GM23338 (cell line): ENCODE data around the gene MYD88. TPM values are rescaled to one million over a fixed set of nuclear protein-coding genes. Genes with fewer than 3 reads are reported as not detected.

Experiments
- ATAC-seq: fragments of 200-7000 bp; cut with Tn5 transposase; 3 replicates; pipeline ENCODE4 v1.9.1; 2020
- DNase-seq: peaks from one replicate; pipeline ENCODE4 v3.0.0-alpha.2; 2015; ENCODE audit warnings: low spot score
- H2AFZ ChIP-seq: fragments of 200-600 bp; sonication (generic); 2 replicates; pipeline ENCODE4 v1.8.0; 2016; ENCODE audit warnings: antibody characterized with exemption, mild to moderate bottlenecking, moderate library complexity
- H3F3A ChIP-seq: fragments of 200-600 bp; sonication (generic); replicated peaks from 2 replicates; pipeline ENCODE4 v1.8.0; 2017; ENCODE audit warnings: antibody characterized with exemption, mixed run types, low read depth
- H3K27ac ChIP-seq: fragments of 200-600 bp; sonication (generic); 2 replicates; pipeline ENCODE4 v1.6.1; 2016; ENCODE audit warnings: low read depth
- H3K27me3 ChIP-seq: fragments of 200-600 bp; sonication (generic); 2 replicates; pipeline ENCODE4 v1.8.0; 2016; ENCODE audit warnings: mild to moderate bottlenecking, mixed run types, moderate library complexity; ENCODE audit not compliant: insufficient read depth
- H3K36me3 ChIP-seq: fragments of 200-600 bp; sonication (generic); 2 replicates; pipeline ENCODE4 v1.8.0; 2016; ENCODE audit warnings: mild to moderate bottlenecking; ENCODE audit not compliant: insufficient read depth
- H3K4me1 ChIP-seq: fragments of 200-600 bp; sonication (generic); 2 replicates; pipeline ENCODE4 v1.8.0; 2016; ENCODE audit warnings: mild to moderate bottlenecking, moderate library complexity; ENCODE audit not compliant: insufficient read depth
- H3K4me2 ChIP-seq: fragments of 200-600 bp; sonication (generic); 2 replicates; pipeline ENCODE4 v1.7.1; 2017; ENCODE audit warnings: mixed run types
- H3K4me3 ChIP-seq: fragments of 200-600 bp; sonication (generic); 2 replicates; pipeline ENCODE4 v1.6.1; 2016; ENCODE audit warnings: mixed run types
- H3K79me2 ChIP-seq: fragments of 200-600 bp; sonication (generic); replicated peaks from 2 replicates; pipeline ENCODE4 v1.8.0; 2017; ENCODE audit warnings: mild to moderate bottlenecking; ENCODE audit not compliant: insufficient read depth
- H3K9me2 ChIP-seq: fragments of 200-600 bp; sonication (generic); 2 replicates; pipeline ENCODE4 v1.8.0; 2017; ENCODE audit not compliant: insufficient read depth
- H4K20me1 ChIP-seq: fragments of 200-600 bp; sonication (generic); replicated peaks from 2 replicates; pipeline ENCODE4 v1.8.0; 2017; ENCODE audit warnings: mild to moderate bottlenecking; ENCODE audit not compliant: insufficient read depth
- H3K27ac Mint-ChIP-seq: 2 replicates; pipeline ENCODE4 v1.8.0; 2020; ENCODE audit warnings: inconsistent platforms, mild to moderate bottlenecking, moderate library complexity, mixed read lengths
- H3K27me3 Mint-ChIP-seq: 3 replicates; pipeline ENCODE4 v1.8.0; 2022; ENCODE audit warnings: low read depth, mild to moderate bottlenecking, moderate library complexity, mixed read lengths, inconsistent platforms; ENCODE audit not compliant: insufficient read depth, poor library complexity
- H3K36me3 Mint-ChIP-seq: 3 replicates; pipeline ENCODE4 v1.8.0; 2021; ENCODE audit warnings: low read depth, mild to moderate bottlenecking, inconsistent platforms, moderate library complexity, mixed read lengths
- H3K4me1 Mint-ChIP-seq: 3 replicates; pipeline ENCODE4 v1.8.0; 2020; ENCODE audit warnings: mild to moderate bottlenecking, inconsistent platforms, mixed read lengths
- H3K4me3 Mint-ChIP-seq: 3 replicates; pipeline ENCODE4 v1.8.0; 2021; ENCODE audit warnings: moderate library complexity, mild to moderate bottlenecking, inconsistent platforms, mixed read lengths
- H3K9me3 Mint-ChIP-seq: 3 replicates; pipeline ENCODE4 v1.8.0; 2020; ENCODE audit warnings: moderate library complexity, mild to moderate bottlenecking, inconsistent platforms, mixed read lengths
- CREB1 ChIP-seq: fragments of 250-450 bp; sonication (Bioruptor Pico); IDR thresholded peaks from 2 replicates; pipeline ENCODE4 v1.5.0; 2020; ENCODE audit warnings: low read depth, mild to moderate bottlenecking, moderate library complexity
- ETS1 ChIP-seq: IDR thresholded peaks from 2 replicates; pipeline ENCODE4 v1.6.1; 2016; ENCODE audit warnings: antibody characterized with exemption
- EZH2 ChIP-seq: fragments of 200-600 bp; sonication (generic); IDR thresholded peaks from one replicate; pipeline ENCODE4 v1.8.0; 2017; ENCODE audit warnings: antibody characterized with exemption, mild to moderate bottlenecking, low read depth; ENCODE audit not compliant: unreplicated experiment
- JUNB ChIP-seq: IDR thresholded peaks from one replicate; pipeline ENCODE4 v1.6.1; 2016; ENCODE audit warnings: antibody characterized with exemption; ENCODE audit not compliant: unreplicated experiment
- NANOG ChIP-seq: IDR thresholded peaks from 2 replicates; pipeline ENCODE4 v1.6.1; 2016; ENCODE audit warnings: antibody characterized with exemption, borderline replicate concordance
- POLR2AphosphoS5 ChIP-seq: IDR thresholded peaks from 2 replicates; pipeline ENCODE4 v1.6.1; 2016; ENCODE audit warnings: antibody characterized with exemption, low read depth
- STAT1 ChIP-seq: IDR thresholded peaks from one replicate; pipeline ENCODE4 v1.6.1; 2016; ENCODE audit warnings: antibody characterized with exemption; ENCODE audit not compliant: unreplicated experiment
- ZNF331 ChIP-seq: fragments of 250-450 bp; sonication (Bioruptor Pico); IDR thresholded peaks from 2 replicates; pipeline ENCODE4 v1.5.0; 2020; ENCODE audit warnings: low read depth, mild to moderate bottlenecking, moderate library complexity
- ZNF462 ChIP-seq: fragments of 250-450 bp; sonication (Bioruptor Pico); IDR thresholded peaks from 2 replicates; pipeline ENCODE4 v1.5.0; 2020; ENCODE audit warnings: mild to moderate bottlenecking, moderate library complexity
- polyA plus RNA-seq: library from polyadenylated mRNA; unstranded; fragments of >200 nt; fragmentation: Nextera tagmentation; extraction: Ambion mirVana; gene quantifications from 2 replicates; pipeline ENCODE4 v1.2.1, GENCODE V29; 2016
- total RNA-seq: library from RNA; depleted of rRNA; stranded (reverse); fragments of >200 nt; shearing (Covaris generic); gene quantifications from 2 replicates; pipeline ENCODE4 v1.2.3, GENCODE V29; 2014

MYD88 gene
- total and polyA plus RNA-seq, 2 experiments from 2014 or later: 15.5 to 26.0 TPM

GRCh38 chr3:38153221-38153620, 14.8 kb downstream of the MYD88 start (continued):
- TF ChIP-seq ZNF462 (CRISPR knock-in tag) (no peak), POLR2AphosphoS5 (no peak), ETS1 (no peak)

GRCh38 chr3:38154033-38154494, 15.6 kb downstream of the MYD88 start:
- no peak overlapping the region for H3K27ac Mint-ChIP-seq

More at GRCh38 chr3:38154033-38154494, 15.6 kb downstream of the MYD88 start:
- Histone ChIP-seq H3K4me3 (no peak overlapping the region), H3K4me1 (no peaks in the 10 kb centered on the region), H3K36me3 (no peaks in the 10 kb centered on the region), H3F3A (0 out of 2 replicates have a peak, but pooled peaks cover 3% of the 10 kb centered on the region), H3K27me3 (no peaks in the 10 kb centered on the region), H3K4me2 (no peak overlapping the region), H3K9me2 (peaks cover 12% of the 10 kb centered on the region), H3K79me2 (no peaks in the 10 kb centered on the region), H4K20me1 (no peaks in the 10 kb centered on the region), H2AFZ (no peak overlapping the region), H3K27ac (no peak overlapping the region)
- H3K9me3 Mint-ChIP-seq: no peaks in the 10 kb centered on the region
- peaks cover 4% of the 10 kb centered on the region; the same call in 1 of the 3 replicates for H3K4me1 Mint-ChIP-seq
- ATAC-seq: no peak
- DNase-seq: no peak
- peaks cover 3% of the 10 kb centered on the region for H3K27me3 Mint-ChIP-seq
- H3K36me3 Mint-ChIP-seq: no peaks in the 10 kb centered on the region
- TF ChIP-seq CREB1: no peak
- TF ChIP-seq EZH2: no peak
- TF ChIP-seq JUNB: no peak
- TF ChIP-seq NANOG: no peak
- TF ChIP-seq STAT1: no peak
- no peak for TF ChIP-seq ETS1
- no peak for TF ChIP-seq ZNF331
- no peak overlapping the region for H3K4me3 Mint-ChIP-seq
